Measurements from ENCODE around the gene RPIA.
A peak's percentile ranks its signal among the peaks of the same experiment; 100 is the strongest.
"Not testable (repeated sequence)": the region's sequence is repeated elsewhere in the genome, so short reads cannot be mapped to it uniquely, and the experiment has no call there.

The RPIA gene

DNA sequence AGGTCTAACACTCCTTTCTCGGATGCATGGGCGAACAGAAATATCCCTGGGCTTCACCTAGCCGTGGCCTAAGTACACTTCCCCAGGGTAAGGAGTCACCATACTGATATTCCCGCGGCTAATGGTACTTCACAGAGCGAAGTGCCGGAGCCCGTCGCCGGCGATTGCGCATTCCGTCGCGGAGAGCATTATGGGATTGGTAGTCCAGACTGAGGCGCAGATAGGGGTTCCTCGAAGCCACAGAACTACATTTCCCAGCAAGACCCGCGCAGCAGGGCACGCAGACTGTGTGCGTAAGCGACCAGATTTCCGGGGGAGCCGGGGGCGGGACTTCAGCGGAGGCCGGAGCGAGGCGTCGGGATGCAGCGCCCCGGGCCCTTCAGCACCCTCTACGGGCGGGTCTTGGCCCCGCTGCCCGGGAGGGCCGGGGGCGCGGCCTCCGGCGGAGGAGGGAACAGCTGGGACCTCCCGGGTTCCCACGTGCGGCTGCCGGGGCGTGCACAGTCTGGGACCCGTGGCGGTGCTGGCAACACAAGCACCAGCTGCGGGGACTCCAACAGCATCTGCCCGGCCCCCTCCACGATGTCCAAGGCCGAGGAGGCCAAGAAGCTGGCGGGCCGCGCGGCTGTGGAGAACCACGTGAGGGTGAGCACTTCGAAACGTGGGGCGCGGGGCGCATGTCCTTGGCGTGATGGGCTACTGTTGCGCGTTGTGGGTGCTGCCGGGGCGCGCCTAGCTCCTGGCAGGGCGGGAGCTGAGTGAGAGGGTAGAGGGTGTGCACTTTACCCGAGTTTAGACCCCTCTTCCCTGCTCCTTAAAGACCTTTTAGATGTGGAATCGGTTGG lies at the start of gene RPIA:
Gene RPIA, plus strand, starts transcription at position 335 of the 845 bp plus-strand sequence. Its CDS starts 26 bp downstream, at position 361.
- DNase-seq (ENCODE audit: low read depth in 2 of 2), result peak; percentile 98 to 99

DNA sequence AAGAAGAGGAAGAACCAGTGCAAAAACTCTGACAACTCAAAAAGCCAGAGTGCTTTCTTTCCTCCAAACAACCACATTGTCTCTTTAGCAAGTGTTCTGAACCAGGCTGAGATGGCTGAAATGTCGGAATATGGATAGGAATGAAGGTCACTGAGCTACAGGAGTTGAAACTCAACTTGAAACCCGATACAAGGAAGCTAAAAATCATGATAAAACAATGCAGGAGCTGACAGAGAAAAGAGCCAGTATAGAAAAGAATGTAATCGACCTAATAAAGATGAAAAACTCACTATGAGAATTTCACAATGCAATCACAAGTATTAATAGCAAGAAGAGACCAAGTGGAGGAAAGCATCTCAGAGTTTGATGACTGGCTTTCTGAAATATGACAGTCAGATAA lies 49.2 kb upstream of the RPIA start:
- DNase-seq (ENCODE audit: low read depth in 2 of 2), result no peak

DNA sequence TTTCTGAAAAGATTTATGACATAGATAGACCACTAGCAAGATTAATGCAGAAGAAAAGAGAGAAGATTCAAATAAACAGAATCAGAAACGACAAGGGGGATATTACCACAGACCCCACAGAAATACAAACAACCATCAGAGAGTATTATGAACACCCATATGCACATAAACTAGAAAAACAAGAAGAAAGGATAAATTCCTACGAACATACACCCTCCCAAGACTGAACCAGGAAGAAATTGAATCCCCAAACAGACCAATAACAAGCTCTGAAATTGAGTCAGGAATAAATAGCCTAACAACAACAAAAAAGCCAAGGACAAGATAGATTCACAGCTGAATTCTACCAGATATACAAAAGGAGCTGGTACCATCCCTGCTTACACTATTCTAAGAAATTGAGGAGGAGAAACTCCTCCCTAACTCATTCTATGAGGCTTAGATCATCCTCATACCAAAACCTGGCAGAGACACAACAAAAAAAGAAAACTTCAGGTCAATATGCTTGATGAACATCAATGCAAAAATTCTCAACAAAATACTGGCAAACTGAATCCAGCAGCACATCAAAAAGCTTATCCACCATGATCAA lies 46.1 kb upstream of the RPIA start:
- not testable (repeated sequence) for DNase-seq (ENCODE audit: low read depth in 2 of 2)

DNA sequence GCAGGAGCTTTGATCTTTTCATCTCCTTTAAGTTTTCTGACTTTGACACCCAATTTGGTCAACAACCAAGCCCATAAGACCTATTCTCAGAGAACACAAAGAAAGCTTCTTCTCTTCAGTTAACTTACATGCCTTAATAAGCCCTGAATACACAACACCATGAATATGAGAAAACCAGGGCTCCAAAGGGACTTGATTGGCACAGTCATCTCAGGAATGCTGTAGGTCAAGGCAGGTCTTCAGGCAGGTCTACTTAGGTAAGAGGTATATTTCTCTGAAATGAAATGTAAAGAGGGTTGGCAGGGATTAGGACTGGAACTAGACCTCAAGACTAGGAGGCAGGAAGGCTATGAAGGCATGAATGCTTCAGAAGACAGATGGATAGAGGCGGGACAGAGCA lies 39.8 kb upstream of the RPIA start:
- no peak for DNase-seq (ENCODE audit: low read depth in 2 of 2)

DNA sequence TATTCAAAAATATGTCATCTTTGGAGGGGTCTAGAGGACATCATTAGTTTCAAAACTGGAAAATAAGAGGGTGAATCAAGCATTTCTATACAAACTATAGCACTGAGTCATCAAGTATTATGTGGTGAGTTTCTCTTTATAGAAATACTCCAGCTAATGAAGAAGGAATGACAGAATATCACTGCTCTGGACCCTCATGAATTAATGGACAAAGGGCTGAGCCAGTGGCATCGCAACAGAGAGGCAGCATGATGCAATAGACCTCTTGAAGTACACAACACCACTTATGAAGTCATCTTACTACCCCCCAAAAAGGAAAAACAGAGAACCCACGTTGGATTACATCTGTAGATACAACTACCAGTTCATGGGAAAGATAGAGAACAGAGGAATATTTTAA lies 36.8 kb upstream of the RPIA start:
- no peak for DNase-seq (ENCODE audit: low read depth in 2 of 2)

DNA sequence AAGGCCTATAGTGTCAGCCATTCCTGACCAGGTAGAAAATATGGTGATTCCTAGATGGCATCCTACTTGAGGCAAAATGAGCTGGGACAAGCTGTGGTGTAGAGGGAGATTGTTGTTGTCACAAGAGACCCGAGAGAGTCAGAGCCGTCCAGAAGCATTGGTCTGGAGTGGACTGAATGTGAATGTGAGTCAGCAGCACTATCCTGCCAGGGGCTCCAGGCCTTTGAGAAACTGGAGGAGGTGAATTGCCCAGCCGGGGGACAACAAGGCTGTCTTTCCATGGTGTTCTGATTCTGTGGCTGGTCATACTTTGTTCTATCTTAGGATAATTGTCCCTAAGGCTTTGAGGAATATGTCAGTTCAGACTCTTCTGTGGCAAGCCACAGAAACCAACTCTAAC lies 34.8 kb upstream of the RPIA start:
- no peak for DNase-seq (ENCODE audit: low read depth in 2 of 2)

DNA sequence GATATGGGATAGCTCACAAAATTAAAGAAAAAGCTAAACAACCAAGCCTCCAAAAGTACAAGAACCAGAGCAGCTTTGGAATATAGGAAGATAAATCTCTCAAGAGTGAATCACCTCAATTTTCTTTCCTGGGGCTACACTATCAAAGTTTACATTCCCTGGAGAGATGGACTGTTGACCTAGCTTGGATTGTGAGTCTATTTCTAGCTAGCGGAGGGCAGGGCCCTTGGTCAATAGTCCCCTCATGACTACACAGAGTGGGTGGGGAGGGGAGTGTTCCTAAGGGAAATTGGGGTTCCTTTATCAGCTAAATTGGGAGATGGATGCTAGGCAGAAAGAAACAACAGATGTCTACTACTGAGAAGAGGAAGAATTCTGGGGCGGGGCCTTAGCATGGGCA lies 34.3 kb upstream of the RPIA start:
- DNase-seq (ENCODE audit: low read depth in 2 of 2), result no peak

DNA sequence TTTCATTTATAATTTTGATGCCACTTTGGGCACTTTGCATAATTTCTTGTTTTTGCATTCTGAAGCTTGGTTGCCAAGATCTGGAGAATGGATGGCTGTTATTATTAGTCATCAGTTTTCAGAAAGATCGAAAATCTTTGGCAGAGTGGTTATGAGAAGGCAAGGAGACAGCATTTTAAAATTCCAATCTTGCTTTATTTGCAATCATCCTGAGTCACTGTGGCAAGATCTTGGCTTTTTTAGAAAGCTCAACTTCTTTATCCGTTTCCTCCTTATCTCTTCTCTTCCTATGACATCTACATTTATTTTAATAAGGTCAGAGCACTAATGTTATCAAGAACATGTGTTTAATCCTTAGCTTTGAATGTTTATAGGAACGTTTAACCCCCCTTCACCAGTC lies 33.1 kb upstream of the RPIA start:
- DNase-seq (ENCODE audit: low read depth in 2 of 2), result no peak

DNA sequence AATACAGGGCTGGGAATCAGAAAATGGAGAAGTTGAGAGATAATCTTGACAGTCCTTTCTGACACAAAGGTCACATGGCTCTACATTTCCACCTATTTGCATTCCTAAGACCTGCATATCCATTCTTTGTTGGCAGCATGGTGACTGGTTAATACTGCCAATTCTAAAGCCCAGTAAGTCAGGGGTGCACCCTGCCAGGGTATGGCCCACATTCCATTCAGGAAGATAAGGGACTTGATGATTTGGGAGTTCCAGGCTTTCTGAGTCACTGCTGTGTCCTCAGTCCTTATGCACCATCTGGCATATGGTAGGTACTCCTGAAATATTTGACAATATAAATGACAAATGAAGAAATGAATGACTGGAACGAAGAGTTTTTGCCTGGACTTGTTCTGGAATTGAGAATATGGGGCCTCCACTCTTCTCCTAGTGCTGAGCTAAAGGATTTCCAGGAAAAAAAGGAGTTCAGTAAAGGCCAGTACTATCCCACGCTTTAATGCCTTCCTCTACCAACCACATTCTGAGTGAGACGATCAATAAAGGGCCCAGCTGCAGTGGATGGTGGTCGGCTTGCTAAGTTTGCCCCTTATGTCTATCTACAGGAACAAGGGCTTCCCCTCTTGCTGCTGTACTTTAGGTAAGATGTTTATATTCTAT lies 32.5 kb upstream of the RPIA start:
- DNase-seq (ENCODE audit: low read depth in 2 of 2), result no peak

DNA sequence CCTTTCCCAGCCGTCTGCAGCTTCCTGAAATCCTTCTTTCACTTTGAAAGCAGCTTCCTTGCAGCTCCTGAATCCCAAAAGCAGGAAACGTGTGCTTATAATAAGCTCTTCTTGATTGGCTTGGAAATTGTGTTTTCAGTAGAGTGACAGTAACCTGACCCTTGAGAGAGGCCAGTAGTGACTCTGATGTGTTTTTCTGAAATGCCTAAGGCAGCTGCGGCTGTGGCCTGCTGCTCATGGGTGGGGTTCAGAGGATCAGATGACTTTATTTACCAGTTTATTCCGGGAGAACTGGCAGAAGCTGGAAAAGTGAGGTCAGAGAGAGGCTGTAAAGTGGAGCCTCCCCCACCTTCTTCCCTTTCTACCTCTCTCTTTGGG lies 31.9 kb upstream of the RPIA start:
- DNase-seq (ENCODE audit: low read depth in 2 of 2), result no peak

DNA sequence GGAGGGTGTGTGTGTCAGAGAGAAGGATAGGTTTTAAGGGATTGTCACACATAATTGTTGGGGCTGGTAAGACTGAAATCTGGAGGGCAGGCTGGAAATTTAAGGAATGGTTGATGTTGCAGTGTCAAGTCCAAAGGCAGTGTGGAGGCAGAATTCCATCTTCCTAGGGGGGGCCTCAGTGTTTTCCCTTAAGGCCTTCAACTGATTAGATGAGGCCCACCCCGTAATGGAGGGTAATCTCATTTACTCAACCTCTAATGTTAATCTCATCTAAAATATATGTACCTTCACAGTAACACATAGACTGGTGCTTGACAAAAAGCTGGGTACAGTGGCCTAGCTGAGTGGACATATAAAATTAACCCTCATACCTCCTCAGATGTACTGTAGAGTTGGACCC lies 30.9 kb upstream of the RPIA start:
- no peak for DNase-seq (ENCODE audit: low read depth in 2 of 2)

DNA sequence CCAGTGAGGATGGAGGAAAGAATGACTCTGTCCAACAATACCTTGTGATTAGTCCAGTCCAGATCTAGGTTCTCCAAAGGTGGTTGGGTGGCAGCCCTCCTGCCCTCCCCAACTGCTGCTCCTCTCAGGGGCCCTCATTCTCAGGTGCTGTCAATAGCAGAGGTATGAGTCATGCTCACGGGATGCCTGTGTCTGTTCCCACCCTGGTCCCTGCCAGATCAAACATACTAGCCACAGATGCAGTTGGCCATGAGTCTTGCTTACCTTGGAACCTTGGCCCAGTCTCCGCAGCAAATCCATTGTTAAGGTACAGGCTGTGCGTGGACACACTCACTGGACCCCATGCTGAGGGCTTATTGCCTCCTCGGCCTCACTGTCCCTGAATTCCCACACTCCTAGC lies 24.9 kb upstream of the RPIA start:
- DNase-seq (ENCODE audit: low read depth in 2 of 2), result no peak

DNA sequence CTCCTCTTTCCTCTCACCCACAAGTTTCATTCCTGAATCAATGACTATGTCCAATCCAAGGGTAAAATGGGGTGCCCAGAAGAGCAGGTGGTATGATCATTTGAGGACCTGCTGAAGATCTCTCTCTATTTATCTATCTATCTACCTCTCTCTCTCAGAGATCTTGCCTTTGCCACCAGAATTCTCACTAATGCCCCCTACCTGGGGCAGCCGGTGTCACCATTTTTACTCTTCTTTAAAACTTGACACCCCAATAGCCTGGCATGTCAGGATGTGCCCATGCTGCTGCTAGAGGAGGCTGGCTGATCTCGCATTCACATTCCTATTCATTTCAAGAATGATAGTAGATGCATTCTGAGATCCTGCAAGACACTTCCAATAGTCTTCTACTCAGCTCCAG lies 24.3 kb upstream of the RPIA start:
- no peak for DNase-seq (ENCODE audit: low read depth in 2 of 2)

DNA sequence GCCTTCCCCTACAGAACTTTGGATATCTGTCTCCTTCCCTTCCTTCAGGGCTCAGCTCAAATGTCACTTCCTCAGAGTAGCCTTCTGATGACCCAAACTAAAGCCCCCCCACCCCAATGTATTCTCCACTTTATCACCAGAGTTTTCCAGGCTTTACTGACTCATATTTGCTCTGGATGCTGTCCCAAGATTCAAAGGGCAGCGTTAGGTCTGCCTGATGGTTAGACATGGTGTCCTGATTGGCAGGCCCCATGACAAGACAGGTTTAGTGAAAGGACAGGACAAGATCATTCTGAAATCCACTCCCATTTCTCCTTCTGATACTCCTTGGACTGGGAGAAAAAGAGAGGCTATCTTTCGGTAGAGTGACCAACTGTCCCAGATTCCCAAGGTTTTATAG lies 22.6 kb upstream of the RPIA start:
- no peak for DNase-seq (ENCODE audit: low read depth in 2 of 2)

DNA sequence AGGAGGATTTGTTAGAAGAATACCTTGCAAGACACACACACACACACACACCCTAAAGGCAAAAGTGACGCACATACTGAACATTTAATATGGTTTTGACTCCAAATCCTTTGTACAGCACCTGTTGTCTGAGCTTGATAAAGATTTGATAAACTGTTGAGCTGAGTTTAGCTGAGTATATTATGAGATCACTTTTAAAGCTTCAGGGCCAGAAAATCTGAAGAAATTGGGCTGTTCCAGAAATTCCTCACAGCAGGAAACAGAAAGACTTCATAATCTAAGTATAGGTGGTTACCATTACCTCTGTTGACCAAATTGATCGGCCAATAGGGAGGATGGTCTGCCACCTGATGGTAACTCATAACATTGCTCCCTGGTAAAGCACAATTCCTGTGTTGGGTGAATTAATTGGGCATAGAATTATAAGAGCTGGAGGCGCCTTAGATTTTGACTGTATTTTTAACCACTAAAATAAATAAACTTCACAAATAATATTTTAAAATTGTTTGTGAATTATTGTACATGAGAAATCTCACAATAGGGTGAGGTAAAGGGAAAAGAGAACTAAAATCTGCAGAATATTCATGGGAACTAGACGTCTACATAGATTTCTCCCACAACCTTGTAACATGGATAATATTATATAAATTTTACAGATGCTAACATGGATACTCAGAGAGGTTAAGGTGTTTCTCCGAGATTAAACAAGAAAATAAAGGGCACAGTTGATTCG lies 21.8 kb upstream of the RPIA start:
- DNase-seq (ENCODE audit: low read depth in 2 of 2), result no peak

DNA sequence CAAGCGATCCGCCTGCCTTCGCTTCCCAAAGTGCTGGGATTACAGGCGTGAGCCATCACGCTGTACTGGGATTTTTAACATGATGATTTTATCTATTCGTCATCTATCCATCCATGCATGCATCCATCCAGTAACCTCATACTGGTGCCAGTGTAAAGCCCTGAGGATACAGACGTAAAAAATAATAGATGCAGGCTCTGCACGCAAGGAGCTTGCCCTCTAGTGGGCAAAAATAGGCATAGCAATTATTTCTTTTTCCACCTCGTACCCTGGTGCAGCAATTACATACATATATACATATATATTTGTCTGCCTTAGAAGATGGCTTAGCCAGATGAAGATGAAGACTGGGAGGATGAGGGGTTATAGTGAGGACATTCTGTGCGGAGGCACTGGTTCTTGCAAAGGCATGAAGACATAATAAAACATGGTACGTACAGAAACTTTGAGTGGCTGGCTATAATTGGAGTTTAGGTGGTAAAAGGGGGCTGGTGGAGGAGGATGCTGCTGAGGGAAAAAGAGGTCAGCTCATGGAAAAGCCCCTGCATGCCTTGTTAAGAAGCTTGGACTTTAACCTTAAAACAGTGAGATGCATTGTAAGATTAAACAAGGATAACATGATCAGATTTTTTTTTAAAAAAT lies 19.6 kb upstream of the RPIA start:
- DNase-seq (ENCODE audit: low read depth in 2 of 2), result no peak

DNA sequence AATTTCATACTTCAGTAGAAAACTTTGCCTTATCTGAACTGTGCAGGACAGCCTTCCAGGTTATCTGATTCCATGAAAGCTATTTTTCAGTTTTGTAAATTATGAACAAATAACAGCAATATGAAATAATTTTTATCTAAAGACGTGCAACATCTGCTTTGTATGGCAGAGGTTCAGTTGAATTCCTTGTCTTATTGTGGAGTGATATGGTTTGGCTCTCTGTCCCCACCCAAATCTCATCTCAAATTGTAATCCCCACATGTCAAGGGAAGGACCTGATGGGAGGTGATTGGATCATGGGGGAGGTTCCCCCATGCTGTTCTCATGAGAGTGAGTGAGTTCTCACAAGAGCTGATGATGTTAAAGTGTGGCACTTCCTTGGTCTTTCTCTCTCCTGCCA lies 18.1 kb upstream of the RPIA start:
- no peak for DNase-seq (ENCODE audit: low read depth in 2 of 2)

DNA sequence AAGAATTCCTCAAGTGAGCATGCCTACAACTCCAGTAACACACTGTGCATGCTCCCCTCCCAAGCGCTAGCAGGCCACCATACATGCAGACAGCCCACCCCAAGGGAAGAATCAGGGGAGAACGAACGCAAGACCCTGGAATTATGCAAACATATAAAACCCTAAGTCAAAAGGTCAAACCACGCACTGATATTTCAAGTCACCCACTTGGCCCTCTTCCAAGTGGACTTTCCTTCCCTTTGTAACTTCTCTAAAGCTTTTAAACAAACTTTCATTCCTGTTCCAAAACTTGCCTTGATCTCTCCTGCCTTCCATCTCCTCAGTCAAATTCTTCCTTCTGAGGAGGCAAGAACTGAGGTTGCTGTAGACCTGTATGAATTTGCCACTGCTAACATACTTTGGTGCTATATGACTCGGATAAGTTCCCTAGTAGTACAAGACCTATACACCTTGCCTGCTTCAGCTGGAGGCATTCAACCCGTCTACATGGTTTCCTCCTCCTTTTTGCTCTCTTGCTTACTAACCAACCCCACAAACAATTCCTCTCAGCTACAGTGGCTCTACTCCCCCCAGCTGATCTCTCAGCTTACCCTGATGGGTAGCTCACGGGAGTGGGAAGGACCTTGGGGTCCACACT lies 11.1 kb upstream of the RPIA start:
- no peak for DNase-seq (ENCODE audit: low read depth in 2 of 2)

DNA sequence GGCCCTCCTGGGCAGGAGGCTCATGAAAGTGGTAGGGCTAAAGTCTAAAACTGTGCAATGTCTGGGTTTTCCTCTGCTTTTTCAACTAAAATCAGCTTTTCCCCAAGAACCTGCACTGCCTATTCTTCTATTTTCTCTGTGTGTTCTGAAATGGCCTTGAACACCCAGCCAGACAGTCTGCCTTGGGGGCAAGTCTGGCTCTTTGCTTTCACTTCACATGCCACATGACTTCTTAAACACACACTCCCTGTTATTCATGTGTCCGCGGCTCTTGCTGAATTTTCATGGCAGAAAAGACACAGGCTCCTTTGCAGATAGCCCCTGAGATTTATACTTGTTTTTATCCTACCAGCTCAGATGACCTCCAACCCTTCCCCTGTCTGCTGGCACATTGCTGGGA lies 10.6 kb upstream of the RPIA start:
- no peak for DNase-seq (ENCODE audit: low read depth in 2 of 2)

DNA sequence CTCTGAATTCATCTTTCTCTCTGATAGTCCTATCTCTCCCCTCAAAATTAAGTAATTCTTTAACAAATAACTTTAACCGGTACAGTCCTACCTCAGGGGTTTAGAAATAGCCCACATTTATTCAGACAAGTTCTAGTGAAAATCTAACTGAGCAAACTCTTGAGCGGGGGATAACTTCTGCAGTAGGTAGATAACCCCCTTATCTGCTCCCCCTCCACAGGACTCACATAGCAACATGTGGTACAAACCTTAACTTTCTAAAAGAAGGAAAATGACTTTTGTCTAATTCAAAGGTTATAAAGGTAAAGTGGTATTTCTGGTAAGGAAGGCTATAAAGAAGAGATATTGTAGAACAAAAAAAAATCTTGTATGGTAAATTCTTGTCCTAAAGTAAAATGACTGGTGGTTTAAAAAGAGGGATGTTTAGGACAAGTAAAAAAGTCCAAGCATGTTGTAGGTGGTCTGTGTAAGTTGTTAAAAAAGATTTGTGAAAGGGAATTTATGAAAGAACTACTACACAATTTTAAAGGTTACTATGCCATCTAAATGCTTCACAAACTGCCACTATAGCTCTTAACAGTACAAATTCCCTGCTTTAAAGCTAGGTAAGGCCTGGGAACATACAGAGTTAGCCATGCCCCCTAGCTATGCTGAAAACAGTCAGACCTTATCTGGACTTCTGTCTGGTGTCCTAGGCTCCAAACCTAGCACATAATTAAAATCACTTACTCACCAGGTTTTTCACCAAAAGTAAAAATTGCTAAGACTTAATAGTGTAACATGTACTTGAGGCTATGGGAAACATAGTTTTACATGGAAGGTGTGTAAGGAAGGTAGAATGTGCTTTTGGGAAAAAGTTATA lies 8.1 kb upstream of the RPIA start:
- DNase-seq (ENCODE audit: low read depth in 2 of 2), result no peak

DNA sequence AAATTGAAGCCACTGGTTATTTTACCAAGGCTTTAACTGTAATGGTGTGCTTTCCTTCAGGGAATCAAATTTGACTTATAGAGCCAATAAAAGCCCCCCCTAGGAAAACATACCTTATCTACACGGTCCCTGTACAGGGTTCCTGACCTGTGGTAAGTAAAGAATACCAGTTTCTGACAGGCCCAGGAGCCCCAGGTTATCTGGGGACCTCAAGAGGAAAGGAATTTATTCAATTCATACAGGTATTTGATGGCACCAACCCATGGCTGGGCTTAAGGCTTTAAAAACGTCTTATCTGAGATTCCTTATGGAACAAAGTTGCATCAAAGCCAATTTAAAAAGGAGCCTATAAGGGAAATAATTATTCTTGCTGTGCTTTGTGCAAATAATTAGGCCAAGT lies 7.0 kb upstream of the RPIA start:
- DNase-seq (ENCODE audit: low read depth in 2 of 2), result no peak

All from activated CD4-positive, alpha-beta T cell treated with anti-CD3 and anti-CD28 coated beads for 24 hours (primary cell).